MG63 (cell line): ENCODE results near the gene RAB39A. TPM values are rescaled to one million over a fixed set of nuclear protein-coding genes. Genes with fewer than 3 reads are reported as not detected.
"Not testable (repeated sequence)": the region's sequence is repeated elsewhere in the genome, so short reads cannot be mapped to it uniquely, and the experiment has no call there.

Source experiments
- DNase-seq: peaks from one replicate; pipeline ENCODE4 v3.0.0-alpha.2; 2020
- H3K27me3 ChIP-seq: fragments of 250-450 bp; sonication (Bioruptor Pico); 2 replicates; pipeline ENCODE4 v1.5.1; 2020; ENCODE audit warnings: mild to moderate bottlenecking, moderate library complexity
- H3K36me3 ChIP-seq: fragments of 250-450 bp; sonication (Bioruptor Pico); 2 replicates; pipeline ENCODE4 v1.5.1; 2020; ENCODE audit warnings: mild to moderate bottlenecking, moderate library complexity
- H3K4me3 ChIP-seq: fragments of 250-450 bp; sonication (Bioruptor Pico); 2 replicates; pipeline ENCODE4 v1.5.1; 2020; ENCODE audit warnings: mild to moderate bottlenecking, moderate library complexity
- H3K9me3 ChIP-seq: fragments of 250-450 bp; sonication (Bioruptor Pico); 2 replicates; pipeline ENCODE4 v1.5.1; 2020; ENCODE audit warnings: mild to moderate bottlenecking, moderate library complexity
- total RNA-seq: library from RNA; depleted of rRNA; stranded (reverse); fragments of >200 nt; shearing (Covaris generic); gene quantifications from 2 replicates; pipeline ENCODE4 v1.2.3, GENCODE V29; 2014; ENCODE audit warnings: low replicate concordance; rRNA removed

The RAB39A gene, protein sequence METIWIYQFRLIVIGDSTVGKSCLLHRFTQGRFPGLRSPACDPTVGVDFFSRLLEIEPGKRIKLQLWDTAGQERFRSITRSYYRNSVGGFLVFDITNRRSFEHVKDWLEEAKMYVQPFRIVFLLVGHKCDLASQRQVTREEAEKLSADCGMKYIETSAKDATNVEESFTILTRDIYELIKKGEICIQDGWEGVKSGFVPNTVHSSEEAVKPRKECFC
- 0.13 and 0.35 TPM in 2 replicates for total RNA-seq

DNA sequence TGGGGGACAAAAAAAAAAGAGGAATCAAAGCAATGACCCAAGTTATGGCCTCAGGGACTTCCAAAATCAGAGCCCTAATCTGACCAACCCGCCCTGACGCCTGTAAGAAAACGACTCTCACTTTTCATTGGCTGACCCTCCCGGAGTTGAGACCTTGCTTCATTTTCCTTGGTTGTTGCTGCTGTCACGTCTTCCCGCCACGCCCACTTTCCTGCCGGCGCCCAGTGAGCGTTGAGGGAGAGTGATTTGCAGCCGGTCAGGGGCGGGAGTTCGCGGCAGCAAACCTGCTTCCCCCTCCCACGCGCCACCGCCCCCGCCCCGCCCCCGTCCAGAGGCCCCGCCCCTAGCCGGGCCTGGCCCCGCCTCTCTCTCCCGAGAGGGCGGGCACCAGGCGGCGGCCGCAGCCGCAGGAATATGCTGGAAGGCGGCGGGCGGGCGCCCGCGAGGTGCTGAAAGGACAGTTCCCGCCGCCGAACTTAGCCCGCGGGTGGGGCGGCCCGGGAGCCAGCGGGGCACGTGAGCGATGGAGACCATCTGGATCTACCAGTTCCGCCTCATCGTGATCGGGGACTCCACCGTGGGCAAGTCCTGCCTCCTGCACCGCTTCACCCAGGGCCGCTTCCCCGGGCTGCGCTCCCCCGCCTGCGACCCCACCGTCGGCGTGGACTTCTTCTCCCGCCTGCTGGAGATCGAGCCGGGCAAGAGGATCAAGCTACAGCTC, at the start of gene RAB39A:
Gene RAB39A (plus strand): TSS at position 403 of the 721 bp plus-strand sequence. CDS start 121 bp downstream, at position 524.
- H3K36me3 ChIP-seq = no peaks in the 10 kb centered on the region
- DNase-seq = peak; percentile 97

DNA sequence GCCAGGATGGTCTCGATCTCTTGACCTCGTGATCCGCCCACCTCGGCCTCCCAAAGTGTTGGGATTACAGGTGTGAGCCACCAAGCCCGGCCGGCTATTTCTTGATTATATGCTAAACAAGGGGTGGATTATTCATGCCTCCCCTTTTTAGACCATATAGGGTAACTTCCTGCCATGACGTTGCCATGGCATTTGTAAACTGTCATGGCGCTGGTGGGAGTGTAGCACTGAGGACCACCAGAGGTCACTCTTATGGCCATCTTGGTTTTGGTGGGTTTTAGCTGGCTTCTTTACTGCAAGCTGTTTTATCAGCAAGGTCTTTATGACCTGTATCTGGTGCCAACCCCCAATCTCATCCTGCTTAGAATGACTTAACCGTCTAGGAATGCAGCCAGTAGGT, 46.8 kb upstream of the RAB39A start:
- not testable (repeated sequence) for H3K4me3 ChIP-seq, DNase-seq

More for the DNA sequence above, at the start of gene RAB39A:
- H3K9me3 ChIP-seq = no peaks in the 10 kb centered on the region
- H3K27me3 ChIP-seq = peaks cover 5% of the 10 kb centered on the region
- peak within 1 kb of the TSS; percentile 47 for H3K4me3 ChIP-seq

DNA sequence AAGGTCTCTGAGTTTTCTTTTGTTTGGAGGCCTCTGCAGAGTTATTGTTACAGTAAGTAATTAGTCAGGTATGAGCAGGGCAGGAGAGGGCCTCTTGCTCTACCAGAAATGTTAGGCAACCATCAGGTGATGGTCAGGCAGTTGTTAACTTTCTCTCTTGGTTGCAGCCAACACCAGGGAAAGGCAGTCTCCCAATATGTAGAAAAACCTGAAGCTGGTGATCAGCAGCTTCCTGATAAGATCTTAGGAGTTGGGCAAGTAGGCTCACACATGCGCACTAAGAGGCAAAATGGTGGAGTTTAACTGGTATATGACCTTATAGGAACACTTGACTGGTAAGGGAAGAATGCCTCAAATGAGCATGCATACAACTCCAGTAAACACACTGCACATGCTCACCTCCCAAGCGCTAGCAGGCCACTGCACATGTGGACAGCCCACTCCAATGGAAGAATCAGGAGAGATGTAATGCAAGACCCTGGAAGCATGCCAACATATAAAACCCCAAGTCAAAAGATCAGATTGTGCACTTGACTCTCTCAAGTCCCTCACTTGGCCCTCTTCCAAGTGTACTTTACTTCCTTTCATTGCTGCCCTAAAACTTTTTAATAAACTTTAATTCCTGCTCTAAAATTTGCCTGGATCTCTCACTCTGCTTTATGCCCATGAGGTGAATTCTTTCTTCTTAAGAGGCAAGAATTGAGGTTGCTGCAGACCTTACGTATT, 46.0 kb upstream of the RAB39A start:
- no peak for DNase-seq
- Histone ChIP-seq H3K36me3 (no peaks in the 10 kb centered on the region), H3K4me3 (no peak overlapping the region), H3K9me3 (no peaks in the 10 kb centered on the region), H3K27me3 (no peaks in the 10 kb centered on the region)

More for the DNA sequence above, 46.8 kb upstream of the RAB39A start:
- not testable (repeated sequence) for H3K27me3 ChIP-seq, H3K36me3 ChIP-seq, H3K9me3 ChIP-seq

DNA sequence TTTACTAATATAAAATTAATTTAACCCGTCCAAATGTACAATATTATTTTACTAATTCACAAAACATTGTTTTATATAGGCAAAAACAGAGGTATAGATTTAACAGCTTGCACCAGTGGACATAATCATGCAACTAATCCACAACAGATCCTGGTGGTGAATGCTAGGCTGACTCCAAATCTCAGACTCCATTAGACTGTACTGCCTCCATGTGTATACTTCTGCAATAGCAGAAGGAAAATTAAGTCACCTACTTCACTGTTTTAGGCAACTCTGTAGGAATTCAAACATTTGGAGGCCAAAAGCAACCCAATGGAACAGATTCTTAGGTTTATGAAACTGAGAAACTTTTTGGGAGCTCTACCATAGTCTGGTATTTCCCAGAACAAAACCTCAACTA, 30.0 kb upstream of the RAB39A start:
- no peak for DNase-seq
- no peaks in the 10 kb centered on the region for H3K36me3 ChIP-seq
- H3K27me3 ChIP-seq = 0 out of 2 replicates have a peak, but pooled peaks cover 2% of the 10 kb centered on the region
- H3K4me3 ChIP-seq = no peak overlapping the region
- H3K9me3 ChIP-seq = no peaks in the 10 kb centered on the region

DNA sequence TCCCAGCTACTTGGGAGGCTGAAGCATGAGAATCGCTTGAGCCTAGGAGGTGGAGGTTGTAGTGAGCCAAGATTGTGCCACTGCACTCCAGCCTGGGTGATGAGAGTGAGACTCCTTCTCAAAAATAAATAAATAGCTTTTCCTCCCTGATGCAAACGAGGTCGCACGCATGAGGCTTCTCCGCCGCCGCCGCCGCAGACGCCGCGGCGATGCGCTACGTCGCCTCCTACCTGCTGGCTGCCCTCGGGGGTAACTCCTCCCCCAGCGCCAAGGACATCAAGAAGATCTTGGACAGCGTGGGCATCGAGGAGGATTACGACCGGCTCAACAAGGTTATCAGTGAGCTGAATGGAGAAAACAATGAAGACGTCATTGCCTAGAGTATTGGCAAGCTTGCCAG, 20.0 kb upstream of the RAB39A start:
- Histone ChIP-seq H3K9me3 (no peaks in the 10 kb centered on the region), H3K27me3 (peaks cover 2% of the 10 kb centered on the region), H3K4me3 (no peak overlapping the region), H3K36me3 (no peaks in the 10 kb centered on the region)
- DNase-seq = no peak

DNA sequence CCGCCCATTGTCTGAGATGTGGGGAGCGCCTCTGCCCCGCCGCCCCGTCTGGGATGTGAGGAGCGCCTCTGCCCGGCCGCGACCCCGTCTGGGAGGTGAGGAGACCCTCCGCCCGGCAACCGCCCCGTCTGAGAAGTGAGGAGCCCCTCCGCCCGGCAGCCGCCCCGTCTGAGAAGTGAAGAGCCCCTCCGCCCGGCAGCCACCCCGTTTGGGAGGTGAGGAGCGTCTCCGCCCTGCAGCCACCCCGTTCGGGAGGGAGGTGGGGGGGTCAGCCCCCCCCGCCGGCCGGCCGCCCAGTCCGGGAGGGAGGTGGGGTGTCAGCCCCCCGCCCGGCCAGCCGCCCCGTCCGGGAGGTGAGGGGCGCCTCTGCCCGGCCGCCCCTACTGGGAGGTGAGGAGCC, 15.8 kb upstream of the RAB39A start:
- DNase-seq, H3K27me3 ChIP-seq: not testable (repeated sequence)

DNA sequence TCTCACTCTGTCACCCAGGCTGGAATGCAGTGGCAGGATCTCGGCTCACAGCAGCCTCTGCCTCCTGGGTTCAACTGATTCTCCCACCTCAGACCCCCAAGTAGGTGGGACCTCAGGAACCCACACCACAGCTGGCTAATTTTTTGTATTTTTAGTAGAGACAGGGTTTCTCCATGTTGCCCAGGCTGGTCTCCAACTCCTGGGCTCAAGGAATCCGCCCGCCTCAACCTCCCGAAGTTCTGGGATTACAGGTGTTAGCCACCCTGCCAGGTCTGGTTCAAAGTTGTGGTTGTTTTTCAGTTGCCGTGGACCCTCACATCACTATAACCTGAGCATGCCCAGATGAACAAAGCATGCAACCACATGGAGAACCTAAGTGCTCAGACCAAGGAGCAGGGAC, 13.0 kb upstream of the RAB39A start:
- H3K36me3 ChIP-seq = no peaks in the 10 kb centered on the region
- DNase-seq = no peak
- H3K4me3 ChIP-seq = no peak overlapping the region
- no peaks in the 10 kb centered on the region for H3K9me3 ChIP-seq
- no peaks in the 10 kb centered on the region; the same call in 1 of the 2 replicates for H3K27me3 ChIP-seq

More for the DNA sequence above, 15.8 kb upstream of the RAB39A start:
- not testable (repeated sequence) for H3K9me3 ChIP-seq, H3K36me3 ChIP-seq, H3K4me3 ChIP-seq

DNA sequence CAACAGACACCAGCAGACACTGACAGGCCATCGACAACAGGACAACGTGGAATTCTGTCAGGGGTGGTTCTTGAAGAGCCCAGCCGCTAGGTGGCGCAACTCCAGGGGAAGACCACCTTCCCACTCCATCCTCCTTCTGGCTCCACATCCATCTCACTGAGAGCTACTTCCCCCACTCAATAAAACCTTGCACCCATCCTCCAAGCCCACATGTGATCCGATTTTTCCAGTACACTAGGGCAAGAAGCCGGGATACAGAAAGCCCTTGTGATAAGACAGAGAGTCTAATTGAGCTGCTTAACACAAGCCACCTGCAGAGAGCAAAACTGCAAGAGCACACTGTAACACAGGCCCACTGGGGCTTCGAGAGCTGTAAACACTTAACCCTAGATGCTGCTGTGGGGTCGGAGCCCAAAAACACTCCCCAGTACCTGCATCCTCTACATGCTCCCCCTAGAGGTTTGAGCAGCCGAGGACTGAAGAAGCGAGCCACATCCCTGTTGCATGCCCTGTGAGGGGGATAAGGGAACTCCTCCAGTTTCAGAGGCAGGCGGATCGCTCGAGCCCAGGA, 11.5 kb upstream of the RAB39A start:
- H3K27me3 ChIP-seq = no peaks in the 10 kb centered on the region; the same call in 1 of the 2 replicates
- H3K9me3 ChIP-seq = no peaks in the 10 kb centered on the region
- peak; percentile 17 for DNase-seq
- no peaks in the 10 kb centered on the region for H3K36me3 ChIP-seq
- H3K4me3 ChIP-seq = no peak overlapping the region

DNA sequence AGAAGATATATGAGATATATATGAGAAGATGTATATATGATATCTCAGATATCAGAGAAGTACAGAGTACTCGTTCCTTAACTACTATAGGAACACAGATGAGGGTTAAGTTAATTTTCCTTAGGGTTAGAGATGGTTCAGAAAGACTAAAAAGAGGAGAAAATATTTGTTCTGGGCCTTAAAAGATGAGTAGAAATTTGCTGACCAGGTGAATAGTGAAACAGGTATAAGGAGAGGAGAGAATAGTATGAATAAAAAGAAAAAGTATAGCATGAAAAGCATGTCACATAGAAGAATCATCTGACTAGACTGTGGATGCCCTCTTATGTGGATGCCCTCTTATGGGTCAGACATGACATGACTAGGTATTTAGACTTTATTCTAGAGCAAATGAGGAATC, 6.3 kb upstream of the RAB39A start:
- Histone ChIP-seq H3K27me3 (no peaks in the 10 kb centered on the region), H3K36me3 (no peaks in the 10 kb centered on the region), H3K9me3 (no peaks in the 10 kb centered on the region), H3K4me3 (no peak overlapping the region)
- DNase-seq = no peak

DNA sequence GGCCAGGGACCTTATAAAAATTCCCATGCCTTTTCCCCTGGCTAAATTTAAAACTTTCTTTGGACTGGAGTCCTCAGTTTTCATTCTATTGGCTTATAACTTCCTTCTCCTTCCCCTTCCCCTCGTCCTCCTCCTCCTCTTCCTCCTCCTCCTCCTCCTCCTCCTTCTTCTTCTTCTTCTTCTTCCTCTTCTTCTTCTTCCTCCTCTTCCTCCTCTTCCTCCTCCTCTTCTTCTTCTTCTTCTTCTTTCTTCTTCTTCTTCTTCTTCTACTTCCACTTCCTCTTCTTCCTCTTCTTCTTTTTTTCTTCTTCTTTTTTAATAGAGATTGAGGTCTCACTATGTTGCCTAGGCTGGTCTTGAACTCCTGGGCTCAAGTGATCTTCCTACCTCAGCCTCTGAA, 4.7 kb upstream of the RAB39A start:
- DNase-seq, H3K9me3 ChIP-seq, H3K4me3 ChIP-seq, H3K27me3 ChIP-seq, H3K36me3 ChIP-seq: not testable (repeated sequence)

DNA sequence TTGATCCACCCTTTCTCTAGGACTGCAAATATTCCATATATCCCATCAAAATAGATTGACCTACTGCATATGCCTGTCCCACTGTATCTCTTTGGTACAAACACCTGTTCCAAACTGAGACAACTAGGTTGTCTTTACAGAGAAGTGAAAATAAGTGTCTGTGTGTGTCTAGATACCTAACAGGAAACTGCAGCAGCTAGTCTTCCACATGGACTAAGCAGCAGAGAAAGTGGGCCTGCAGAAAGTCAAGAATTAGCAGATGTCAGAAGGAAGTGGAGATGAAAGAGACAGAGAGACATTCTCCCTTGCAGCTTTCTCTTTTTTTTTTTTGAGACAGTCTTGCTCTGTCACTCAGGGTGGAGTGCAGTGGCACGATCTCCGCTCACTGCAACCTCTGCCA, 3.9 kb upstream of the RAB39A start:
- Histone ChIP-seq H3K36me3 (no peaks in the 10 kb centered on the region), H3K9me3 (no peaks in the 10 kb centered on the region), H3K27me3 (peaks cover 5% of the 10 kb centered on the region), H3K4me3 (no peak overlapping the region)
- no peak for DNase-seq

DNA sequence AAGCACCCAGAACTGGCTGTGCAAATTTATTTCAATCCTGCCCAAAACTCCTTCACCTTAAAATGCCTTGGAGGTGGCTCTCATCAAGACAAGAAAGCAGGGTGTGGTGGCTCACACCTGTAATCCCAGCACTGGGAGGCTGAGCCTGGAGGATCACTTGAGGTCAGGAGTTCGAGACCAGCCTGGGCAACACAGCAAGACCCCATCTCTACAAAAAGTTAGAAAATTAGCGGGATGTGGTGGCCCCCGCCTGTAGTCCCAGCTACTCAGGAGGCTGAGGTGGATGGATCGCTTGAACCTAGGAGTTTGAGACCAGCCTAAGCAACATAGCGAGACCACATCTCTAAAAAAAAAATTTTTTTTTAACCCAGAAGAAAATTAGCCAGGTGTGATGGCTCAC, 689 bp upstream of the RAB39A start:
- no peaks in the 10 kb centered on the region for H3K9me3 ChIP-seq
- no peaks in the 10 kb centered on the region for H3K36me3 ChIP-seq
- peaks cover 5% of the 10 kb centered on the region for H3K27me3 ChIP-seq
- peak overlapping the region; percentile 24 for H3K4me3 ChIP-seq
- DNase-seq = no peak

DNA sequence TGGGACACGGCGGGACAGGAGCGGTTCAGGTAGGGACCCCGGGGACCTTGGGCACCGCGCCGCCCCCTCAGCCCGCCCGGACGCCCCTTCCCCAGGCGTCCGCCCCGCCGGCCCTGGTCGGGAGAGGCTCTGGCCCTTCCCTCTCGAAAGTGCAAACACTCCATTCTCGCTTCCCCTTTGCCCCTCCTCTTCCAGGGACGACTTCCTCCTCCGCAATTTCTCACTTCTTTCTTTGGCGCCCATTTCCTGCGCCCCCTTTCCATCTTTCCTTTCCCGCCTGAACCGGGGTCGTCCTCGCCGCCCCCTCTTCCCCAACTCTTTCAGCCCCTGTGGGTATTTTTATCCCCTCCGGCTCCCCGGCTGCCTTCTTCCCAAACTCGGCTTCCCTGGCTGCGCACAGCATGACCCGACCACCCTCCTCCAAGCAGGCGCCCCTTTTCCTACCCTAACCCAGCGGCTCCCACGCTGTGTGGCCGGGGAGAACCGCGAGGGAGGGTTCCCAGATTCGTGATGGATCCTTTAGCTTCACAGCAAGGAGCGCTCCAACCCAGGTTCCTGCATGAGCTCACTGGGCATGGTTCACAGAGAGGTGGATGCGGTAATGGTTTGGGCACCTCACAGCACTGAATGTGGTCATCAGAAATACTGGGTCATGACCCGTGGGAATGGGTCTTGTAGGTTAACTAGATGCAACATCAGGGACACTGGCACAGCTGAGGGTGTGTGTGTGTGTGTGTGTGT, 689 bp downstream of the RAB39A start:
- Histone ChIP-seq H3K27me3 (peaks cover 5% of the 10 kb centered on the region), H3K4me3 (peak overlapping the region; percentile 47), H3K36me3 (no peaks in the 10 kb centered on the region), H3K9me3 (no peaks in the 10 kb centered on the region)
- peak; percentile 23 for DNase-seq

DNA sequence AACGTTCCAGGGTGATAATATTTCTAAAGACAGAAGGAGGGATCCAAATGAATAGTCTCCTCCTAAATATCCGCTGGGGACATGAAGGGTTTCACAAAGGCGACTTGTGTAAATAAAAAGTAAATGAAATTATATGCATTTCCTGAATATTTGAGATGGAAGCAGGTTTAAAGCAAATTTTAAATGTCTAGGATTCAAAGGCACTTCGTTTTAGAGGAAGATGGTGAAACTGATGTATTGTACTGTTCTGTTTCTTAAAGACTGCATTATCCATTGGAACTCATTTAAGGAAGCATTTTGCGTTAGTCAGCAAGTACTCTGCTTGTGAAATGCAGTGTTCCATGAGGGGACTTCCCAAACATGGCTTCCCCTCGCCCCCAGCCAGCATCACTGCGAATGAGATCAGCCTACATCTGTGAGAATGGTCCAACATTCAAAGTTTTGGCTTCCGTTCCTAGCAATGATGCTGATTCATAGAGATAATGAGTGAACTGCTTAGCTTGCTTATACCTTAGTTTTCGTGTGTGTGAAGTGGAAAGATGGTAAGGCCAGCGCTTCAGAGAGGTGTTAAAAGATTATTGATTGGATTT, 1.5 kb downstream of the RAB39A start:
- peak; percentile 12 for DNase-seq

DNA sequence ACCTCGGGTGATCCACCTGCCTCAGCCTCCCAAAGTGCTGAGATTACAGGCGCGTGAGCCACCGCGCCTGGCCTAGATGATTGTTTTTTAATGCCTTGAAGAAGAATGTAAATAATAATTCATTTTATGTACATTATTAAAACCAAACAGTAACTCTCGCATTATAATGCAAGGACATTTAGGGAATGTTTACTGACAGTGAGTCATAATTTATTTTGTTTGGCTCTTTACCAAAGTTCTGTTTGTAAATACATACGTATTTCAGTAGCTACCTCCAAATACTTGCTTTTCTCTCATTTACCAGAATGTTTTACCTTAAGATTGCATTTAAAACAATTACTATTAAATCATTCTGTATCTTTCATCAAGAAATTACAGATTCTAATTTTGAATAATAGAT, 3.0 kb downstream of the RAB39A start:
- peaks cover 5% of the 10 kb centered on the region for H3K27me3 ChIP-seq
- H3K4me3 ChIP-seq = no peak overlapping the region
- no peaks in the 10 kb centered on the region for H3K36me3 ChIP-seq

More for the DNA sequence above, 1.5 kb downstream of the RAB39A start:
- Histone ChIP-seq H3K36me3 (no peaks in the 10 kb centered on the region), H3K9me3 (no peaks in the 10 kb centered on the region), H3K4me3 (no peak overlapping the region; the same call in 1 of the 2 replicates), H3K27me3 (peaks cover 5% of the 10 kb centered on the region)

DNA sequence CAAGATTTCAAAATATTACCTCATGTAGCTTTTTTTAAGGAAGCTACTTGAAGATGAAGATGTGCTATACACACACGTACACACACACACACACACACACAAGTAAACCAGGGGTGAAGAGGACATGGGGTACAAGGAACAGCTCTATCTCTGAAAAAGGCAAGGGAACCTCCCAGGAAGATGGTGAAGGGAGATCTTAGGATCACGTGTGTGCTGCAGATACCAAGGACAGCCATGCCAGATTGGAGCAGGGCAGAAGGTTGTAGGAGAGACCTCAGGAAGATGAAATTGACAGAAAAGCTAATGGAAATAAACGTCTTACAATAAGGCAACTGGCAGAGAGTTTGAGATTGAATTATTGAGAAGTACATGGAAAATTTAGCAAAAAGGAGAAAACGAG, 19.7 kb downstream of the RAB39A start:
- H3K27me3 ChIP-seq = no peaks in the 10 kb centered on the region
- H3K4me3 ChIP-seq = no peak overlapping the region
- no peaks in the 10 kb centered on the region for H3K9me3 ChIP-seq
- DNase-seq = no peak
- no peaks in the 10 kb centered on the region for H3K36me3 ChIP-seq

More for the DNA sequence above, 3.0 kb downstream of the RAB39A start:
- DNase-seq = no peak
- no peaks in the 10 kb centered on the region for H3K9me3 ChIP-seq
